Activated CD8-positive, alpha-beta T cell treated with anti-CD3 and anti-CD28 coated beads for 36 hours (primary cell): ENCODE results near the gene RCAN2. TPM values are rescaled to one million over a fixed set of nuclear protein-coding genes. Genes with fewer than 3 reads are reported as not detected.

Source experiments
- ATAC-seq: fragments of 200-7000 bp; cut with Tn5 transposase; one replicate; pipeline ENCODE4 v1.10.0; 2021; ENCODE audit warnings: mild to moderate bottlenecking, moderate library complexity
- CTCF ChIA-PET: fragments of 350-600 bp; sonication (Branson Sonifier 250); formaldehyde crosslinking; loops from one replicate; lab custom pipeline; 2021; ENCODE audit warnings: antibody characterized with exemption; lab: Charles Lee
- POLR2A ChIA-PET: fragments of 350-600 bp; sonication (Branson Sonifier 250); formaldehyde crosslinking; loops from one replicate; lab custom pipeline; 2021; ENCODE audit warnings: antibody characterized with exemption; lab: Charles Lee
- DNase-seq: peaks from one replicate; pipeline ENCODE4 v3.0.0-alpha.2; 2020
- H3K27ac Mint-ChIP-seq: one replicate; pipeline ENCODE4 v1.8.0; 2021; ENCODE audit warnings: mild to moderate bottlenecking, mixed read lengths
- H3K27me3 Mint-ChIP-seq: one replicate; pipeline ENCODE4 v1.8.0; 2021; ENCODE audit warnings: mixed read lengths
- H3K36me3 Mint-ChIP-seq: one replicate; pipeline ENCODE4 v1.8.0; 2021; ENCODE audit warnings: low read depth, mixed read lengths
- H3K4me1 Mint-ChIP-seq: one replicate; pipeline ENCODE4 v1.8.0; 2021; ENCODE audit warnings: low read depth, mixed read lengths
- H3K4me3 Mint-ChIP-seq: one replicate; pipeline ENCODE4 v1.8.0; 2021; ENCODE audit warnings: mild to moderate bottlenecking, moderate library complexity, mixed read lengths
- H3K9me3 Mint-ChIP-seq: one replicate; pipeline ENCODE4 v1.8.0; 2021; ENCODE audit warnings: mixed read lengths
- CTCF ChIP-seq: fragments of 200-600 bp; IDR thresholded peaks from one replicate; pipeline ENCODE4 v1.8.0; 2022; ENCODE audit warnings: antibody characterized with exemption, mild to moderate bottlenecking
- intact Hi-C: fragments of 100-400 bp; cut with micrococcal nuclease; formaldehyde crosslinking; loops from one replicate; pipeline ENCODE4 v1.10.0; 2022
- total RNA-seq, 2 experiments: library from RNA; stranded (reverse); gene quantifications; one replicate each; pipeline ENCODE4 v1.2.3, GENCODE V29; 2021

The RCAN2 gene
- total RNA-seq, 2 experiments from 2014 or later, result not detected

GRCh38 chr6:46325561-46326530, 165.4 kb downstream of the RCAN2 start:
- DNase-seq, result peak; percentile 20
- ATAC-seq, result peak; percentile 75
- peaks cover 9% of the 10 kb centered on the region for H3K4me1 Mint-ChIP-seq
- H3K27ac Mint-ChIP-seq, result no peak overlapping the region
- POLR2A ChIA-PET, result no interaction called here
- CTCF ChIA-PET, result no interaction called here
- peaks cover 8% of the 10 kb centered on the region for H3K27me3 Mint-ChIP-seq
- H3K9me3 Mint-ChIP-seq, result no peaks in the 10 kb centered on the region
- intact Hi-C loops, result no loop called here
- TF ChIP-seq CTCF, result no peak
- H3K36me3 Mint-ChIP-seq, result no peaks in the 10 kb centered on the region
- no peak overlapping the region for H3K4me3 Mint-ChIP-seq

- H3K9me3 Mint-ChIP-seq, result no peaks in the 10 kb centered on the region
- POLR2A ChIA-PET, result no interaction called here
- intact Hi-C loops, result no loop called here
- no peak overlapping the region for H3K4me3 Mint-ChIP-seq
- no peak overlapping the region for H3K27ac Mint-ChIP-seq
- no peaks in the 10 kb centered on the region for H3K36me3 Mint-ChIP-seq
- no peak for DNase-seq
- peaks cover 6% of the 10 kb centered on the region for H3K27me3 Mint-ChIP-seq
- TF ChIP-seq CTCF, result no peak
- no peak for ATAC-seq
- peaks cover 9% of the 10 kb centered on the region for H3K4me1 Mint-ChIP-seq
- CTCF ChIA-PET, result no interaction called here
Observed at GRCh38 chr6:46324706-46325105, 166.5 kb downstream of the RCAN2 start.

- DNase-seq, result no peak
- Mint-ChIP-seq H3K36me3 (no peaks in the 10 kb centered on the region), H3K4me3 (no peak overlapping the region), H3K4me1 (peaks cover 9% of the 10 kb centered on the region), H3K27ac (no peak overlapping the region), H3K9me3 (no peaks in the 10 kb centered on the region), H3K27me3 (peaks cover 5% of the 10 kb centered on the region)
- intact Hi-C loops, result no loop called here
- ChIA-PET POLR2A (no interaction called here), CTCF (no interaction called here)
- TF ChIP-seq CTCF, result no peak
- no peak for ATAC-seq
Observed at GRCh38 chr6:46323966-46324622, 167.2 kb downstream of the RCAN2 start.

DNA sequence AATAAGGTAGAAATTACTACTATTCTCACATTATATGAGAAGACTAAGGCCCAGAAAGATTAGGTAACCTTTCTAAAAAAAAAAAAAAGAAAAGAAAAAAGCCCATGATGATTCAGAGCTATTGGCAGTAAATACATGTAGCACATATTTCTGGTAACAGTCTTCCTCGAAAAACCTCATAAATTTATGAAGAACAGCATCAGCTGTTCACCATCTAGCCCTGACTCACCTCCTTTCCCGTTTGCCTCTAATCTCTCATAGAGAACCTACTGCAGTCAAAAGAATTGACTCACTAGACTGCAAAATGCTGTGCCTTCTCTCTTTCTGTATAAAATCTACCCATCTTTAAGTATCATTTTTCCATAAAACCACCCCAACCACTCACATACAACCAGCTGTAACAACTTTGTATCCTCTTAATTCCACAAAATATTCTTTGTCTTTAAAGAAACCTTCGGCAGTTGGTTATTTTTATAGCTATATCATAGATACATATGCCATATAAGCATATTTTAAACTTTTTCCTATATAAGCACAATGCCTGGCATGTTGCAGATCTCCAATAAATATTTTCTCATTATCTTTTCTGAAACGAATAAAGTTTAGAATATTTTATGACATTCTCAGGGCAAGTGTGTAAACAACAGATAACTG, 167.8 kb downstream of the RCAN2 start:
- no peak overlapping the region for H3K27ac Mint-ChIP-seq
- ATAC-seq, result peak; percentile 75
- H3K9me3 Mint-ChIP-seq, result no peaks in the 10 kb centered on the region
- peaks cover 2% of the 10 kb centered on the region for H3K27me3 Mint-ChIP-seq
- DNase-seq, result peak; percentile 37
- ChIA-PET POLR2A (no interaction called here), CTCF (no interaction called here)
- peaks cover 9% of the 10 kb centered on the region for H3K4me1 Mint-ChIP-seq
- intact Hi-C loops, result no loop called here
- H3K36me3 Mint-ChIP-seq, result no peaks in the 10 kb centered on the region
- H3K4me3 Mint-ChIP-seq, result no peak overlapping the region
- no peak for TF ChIP-seq CTCF
